OCI-LY7 (cell line): ENCODE measurements around the gene CDH23.

ENCODE experiments used
- EZH2phosphoT487 ChIP-seq: fragments of 200-600 bp; sonication (generic); IDR thresholded peaks from 2 replicates; pipeline ENCODE4 v1.6.1; 2018; ENCODE audit warnings: low read depth, borderline replicate concordance, mild to moderate bottlenecking, mixed run types, antibody characterized with exemption, low read length, moderate library complexity, mixed read lengths
- TF ChIP-seq, protein P1 (sequence below): fragments of 200-600 bp; sonication (generic); conservative IDR thresholded peaks from 2 replicates; pipeline ENCODE4 v1.5.1; 2014; ENCODE audit warnings: mild to moderate bottlenecking, antibody characterized with exemption, low read length, moderate library complexity, mixed read lengths

DNA sequence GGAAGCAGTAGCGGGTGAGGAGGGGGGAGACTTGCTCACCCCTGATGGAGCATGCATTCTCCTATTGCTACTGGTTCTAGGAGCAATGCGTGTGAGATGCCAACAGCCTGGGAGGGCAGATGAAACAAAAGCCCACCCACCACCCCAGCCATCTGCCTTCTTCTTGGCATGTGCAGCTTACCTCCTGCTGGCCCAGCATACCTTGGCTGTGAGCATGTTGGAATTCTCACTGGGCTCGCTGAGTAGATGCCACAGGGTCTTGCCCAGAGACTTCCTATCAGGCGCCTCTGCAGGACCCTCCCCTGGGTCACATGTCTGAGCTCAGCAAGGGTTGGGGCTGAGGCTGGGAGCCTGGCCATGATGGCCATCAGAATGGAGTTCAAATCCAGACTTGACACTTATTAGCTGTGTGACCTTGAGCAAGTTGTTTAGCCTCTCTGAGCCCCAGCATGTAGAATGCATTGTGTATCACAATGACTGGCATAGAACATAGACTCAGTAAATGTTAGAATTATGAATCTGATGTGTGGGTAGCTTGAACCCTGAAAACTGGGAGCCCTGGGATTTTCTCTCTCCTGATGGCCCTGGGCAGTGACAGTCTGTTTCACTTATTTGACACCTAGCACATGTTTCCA is 38.2 kb downstream of the CDH23 start:
- TF ChIP-seq, protein P1, sequence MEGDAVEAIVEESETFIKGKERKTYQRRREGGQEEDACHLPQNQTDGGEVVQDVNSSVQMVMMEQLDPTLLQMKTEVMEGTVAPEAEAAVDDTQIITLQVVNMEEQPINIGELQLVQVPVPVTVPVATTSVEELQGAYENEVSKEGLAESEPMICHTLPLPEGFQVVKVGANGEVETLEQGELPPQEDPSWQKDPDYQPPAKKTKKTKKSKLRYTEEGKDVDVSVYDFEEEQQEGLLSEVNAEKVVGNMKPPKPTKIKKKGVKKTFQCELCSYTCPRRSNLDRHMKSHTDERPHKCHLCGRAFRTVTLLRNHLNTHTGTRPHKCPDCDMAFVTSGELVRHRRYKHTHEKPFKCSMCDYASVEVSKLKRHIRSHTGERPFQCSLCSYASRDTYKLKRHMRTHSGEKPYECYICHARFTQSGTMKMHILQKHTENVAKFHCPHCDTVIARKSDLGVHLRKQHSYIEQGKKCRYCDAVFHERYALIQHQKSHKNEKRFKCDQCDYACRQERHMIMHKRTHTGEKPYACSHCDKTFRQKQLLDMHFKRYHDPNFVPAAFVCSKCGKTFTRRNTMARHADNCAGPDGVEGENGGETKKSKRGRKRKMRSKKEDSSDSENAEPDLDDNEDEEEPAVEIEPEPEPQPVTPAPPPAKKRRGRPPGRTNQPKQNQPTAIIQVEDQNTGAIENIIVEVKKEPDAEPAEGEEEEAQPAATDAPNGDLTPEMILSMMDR, result no peak
- no peak for TF ChIP-seq EZH2phosphoT487
